K562 (cell line): ENCODE results near the gene TCHP. TPM values are rescaled to one million over a fixed set of nuclear protein-coding genes. Genes with fewer than 3 reads are reported as not detected.

ENCODE experiments used
- ARID1B ChIP-seq: fragments of 450-650 bp; IDR thresholded peaks from 2 replicates; pipeline ENCODE4 v1.6.1; 2016; ENCODE audit warnings: antibody characterized with exemption, mild to moderate bottlenecking, inconsistent platforms
- ATF4 ChIP-seq: fragments of 450-650 bp; formaldehyde crosslinking; IDR thresholded peaks from 2 replicates; pipeline ENCODE4 v1.4.0; 2022; ENCODE audit warnings: mild to moderate bottlenecking, moderate library complexity
- CBX5 ChIP-seq: IDR thresholded peaks from 2 replicates; pipeline ENCODE4 v1.6.1; 2014; ENCODE audit warnings: low read depth, borderline replicate concordance
- E2F1 ChIP-seq: sonication (generic); formaldehyde crosslinking; IDR thresholded peaks from 2 replicates; pipeline ENCODE4 v1.8.1; 2023; ENCODE audit warnings: mild to moderate bottlenecking, missing genetic modification reagents, moderate library complexity
- FOXK1 ChIP-seq: sonication (generic); formaldehyde crosslinking; IDR thresholded peaks from 2 replicates; pipeline ENCODE4 v1.8.0; 2022; ENCODE audit warnings: missing genetic modification reagents, mild to moderate bottlenecking, borderline replicate concordance
- HMG20A ChIP-seq: fragments of 450-650 bp; formaldehyde crosslinking; conservative IDR thresholded peaks from 2 replicates; pipeline ENCODE4 v1.4.0; 2020; ENCODE audit warnings: mild to moderate bottlenecking, mixed read lengths
- HNRNPK ChIP-seq: fragments of 200-400 bp; formaldehyde crosslinking; IDR thresholded peaks from one replicate; pipeline ENCODE4 v1.6.1; 2018; ENCODE audit warnings: mild to moderate bottlenecking, low read depth, low read length; ENCODE audit not compliant: poor library complexity, severe bottlenecking
- PHF21A ChIP-seq: fragments of 450-650 bp; IDR thresholded peaks from 2 replicates; pipeline ENCODE4 v1.6.1; 2017; ENCODE audit warnings: low read depth, borderline replicate concordance
- PRDM10 ChIP-seq: fragments of 450-650 bp; IDR thresholded peaks from 2 replicates; pipeline ENCODE4 v1.6.1; 2018; ENCODE audit not compliant: partially characterized antibody
- SMAD3 ChIP-seq: fragments of 450-650 bp; formaldehyde crosslinking; conservative IDR thresholded peaks from 2 replicates; pipeline ENCODE4 v1.4.0; 2020; ENCODE audit warnings: mild to moderate bottlenecking
- UBTF ChIP-seq, 2 experiments: IDR thresholded peaks; 2 replicates each; pipeline ENCODE4 v1.6.1; 2012; ENCODE audit warnings: improper control_type of control experiment in 2 of 2, low read depth in 2 of 2, low read length in 2 of 2, borderline replicate concordance in 1 of 2
- ZFP1 ChIP-seq: fragments of 450-650 bp; formaldehyde crosslinking; IDR thresholded peaks from 2 replicates; pipeline ENCODE4 v1.4.0; 2020; ENCODE audit warnings: mild to moderate bottlenecking, mixed read lengths
- ZFP91 ChIP-seq: sonication (generic); formaldehyde crosslinking; IDR thresholded peaks from 2 replicates; pipeline ENCODE4 v1.8.0; 2022; ENCODE audit warnings: mild to moderate bottlenecking, missing genetic modification reagents
- ZNF253 ChIP-seq: fragments of 250-450 bp; sonication (Bioruptor Pico); conservative IDR thresholded peaks from 2 replicates; pipeline ENCODE4 v1.6.1; 2021; ENCODE audit warnings: mild to moderate bottlenecking
- polyA plus RNA-seq, 8 experiments: library from polyadenylated mRNA; depleted of rRNA in 4 of 8; stranded (reverse) in 5 of 8; unstranded in 3 of 8; fragments of >200 nt; fragmentation: Nextera tagmentation in 2 of 8; fragmentation: Illumina TruSeq in 1 of 8; extraction: Ambion mirVana in 2 of 8; extraction: Trizol in 1 of 8; gene quantifications; 2 replicates each; pipeline versions ENCODE4 v1.2.1 to v1.2.3, GENCODE V29; 2011 to 2014; ENCODE audit warnings: inconsistent platforms in 1 of 8, missing spikeins in 1 of 8
- total RNA-seq, 7 experiments: library from RNA; depleted of rRNA in 6 of 7; stranded (reverse); fragments of >200 nt in 6 of 7; fragmentation: Illumina TruSeq in 2 of 7; extraction: Trizol in 2 of 7; gene quantifications; 2 replicates each; pipeline versions ENCODE4 v1.2.1 to v1.2.3, GENCODE V29; 2011 to 2021; ENCODE audit warnings: low replicate concordance in 1 of 7

TCHP gene
- total and polyA plus RNA-seq, 9 of the 15 experiments (the other 6 are each of a cell fraction or from before 2014, with no cell fraction given) = 3.4 to 30.4 (median 19.7) TPM

GRCh38 chr12:109900752-109901580, 892 bp downstream of the TCHP start (continued):
- TF ChIP-seq HMG20A (CRISPR knock-in tag) (no peak), PHF21A (no peak), SMAD3 (no peak), ZFP91 (CRISPR knock-in tag) (no peak), CBX5 (no peak), HNRNPK (no peak), ZNF253 (CRISPR knock-in tag) (no peak), PRDM10 (peak; percentile 15), E2F1 (CRISPR knock-in tag) (0 out of 2 replicates have a peak, but pooled peaks have one; percentile 0), UBTF (IDR thresholded peaks at IDR 0.05; ENCODE audit: borderline replicate concordance in 1 of 2, low read depth in 2 of 2, low read length in 2 of 2) (0 out of 4 replicates have a peak, but pooled peaks of 1 of the 2 experiments have one; percentile 28), ATF4 (CRISPR knock-in tag) (no peak), ARID1B (no peak), FOXK1 (CRISPR knock-in tag) (no peak), ZFP1 (no peak)
